GM12878 (cell line): ENCODE results near the gene EWSR1. TPM values are rescaled to one million over a fixed set of nuclear protein-coding genes. Genes with fewer than 3 reads are reported as not detected.

Experiments used
- ATAC-seq: fragments of 200-7000 bp; cut with Tn5 transposase; 3 replicates; pipeline ENCODE4 v1.9.1; 2020; ENCODE audit warnings: mild to moderate bottlenecking, moderate library complexity
- BruUV-seq: library from RNA; stranded (reverse); fragments of 400-500 nt; replicated peaks from 2 replicates; lab custom pipeline; 2021; lab: Mats Ljungman, UMichigan
- CTCF ChIA-PET: fragments of 300-600 bp; sonication (Branson Sonifier 250); formaldehyde crosslinking; extraction: SDS; loops from one replicate; lab custom pipeline; 2021; ENCODE audit warnings: inconsistent platforms; lab: Yijun Ruan, JAX
- POLR2A ChIA-PET: fragments of 350-600 bp; formaldehyde crosslinking; extraction: SDS; loops from one replicate; lab custom pipeline; 2021; ENCODE audit warnings: inconsistent platforms; lab: Charles Lee
- RAD21 ChIA-PET: fragments of 300-600 bp; sonication (Branson Sonifier 250); formaldehyde crosslinking; loops from one replicate; lab custom pipeline; 2023; ENCODE audit warnings: antibody characterized with exemption; ENCODE audit not compliant: unreplicated experiment; lab: Charles Lee
- SMC1A ChIA-PET: fragments of 300-600 bp; sonication (Branson Sonifier 250); formaldehyde crosslinking; loops from one replicate; lab custom pipeline; 2023; ENCODE audit not compliant: unreplicated experiment, uncharacterized antibody; lab: Charles Lee
- DNase-seq: peaks from one replicate; pipeline ENCODE4 v3.0.0-alpha.2; 2011; ENCODE audit warnings: low read depth, low spot score
- FAIRE-seq: peaks from 3 replicates; lab custom pipeline; 2011; peaks lifted over from hg19 to GRCh38; lab: Jason Lieb, UNC
- H2AFZ ChIP-seq: 2 replicates; pipeline ENCODE4 v1.6.0; 2011; ENCODE audit warnings: low read depth, low read length, control low read depth; ENCODE audit not compliant: control insufficient read depth
- H3K27ac ChIP-seq: 2 replicates; pipeline ENCODE4 v1.5.1; 2011; ENCODE audit warnings: control low read depth; ENCODE audit not compliant: control insufficient read depth, insufficient read depth
- H3K27me3 ChIP-seq, 2 experiments: replicated peaks in 1 of 2; 2 replicates each; pipeline versions ENCODE4 v1.6.0 to v1.6.1; 2011; ENCODE audit warnings: low read length in 1 of 2; ENCODE audit not compliant: control insufficient read depth in 2 of 2, insufficient read depth in 2 of 2
- H3K36me3 ChIP-seq, 2 experiments: 2 replicates each; pipeline ENCODE4 v1.5.1; 2011; ENCODE audit warnings: low read length in 1 of 2; ENCODE audit not compliant: control insufficient read depth in 2 of 2, insufficient read depth in 2 of 2
- H3K4me1 ChIP-seq: 2 replicates; pipeline ENCODE4 v1.6.1; 2011; ENCODE audit warnings: mild to moderate bottlenecking, low read length, moderate library complexity, mixed read lengths; ENCODE audit not compliant: control insufficient read depth, insufficient read depth
- H3K4me2 ChIP-seq: 2 replicates; pipeline ENCODE4 v1.6.0; 2011; ENCODE audit warnings: control low read depth; ENCODE audit not compliant: control insufficient read depth, insufficient read depth
- H3K4me3 ChIP-seq: fragments of 200-600 bp; sonication (generic); 2 replicates; pipeline ENCODE4 v1.5.1; 2016
- H3K79me2 ChIP-seq: 2 replicates; pipeline ENCODE4 v1.6.0; 2011; ENCODE audit warnings: low read length; ENCODE audit not compliant: control insufficient read depth, insufficient read depth
- H3K9ac ChIP-seq: 2 replicates; pipeline ENCODE4 v1.8.0; 2011; ENCODE audit warnings: low read length, control low read depth, mixed read lengths; ENCODE audit not compliant: control insufficient read depth, insufficient read depth
- H3K9me3 ChIP-seq: replicated peaks from 3 replicates; pipeline ENCODE4 v1.5.1; 2011; ENCODE audit warnings: mild to moderate bottlenecking, low read length; ENCODE audit not compliant: control insufficient read depth, insufficient read depth
- H4K20me1 ChIP-seq: 2 replicates; pipeline ENCODE4 v1.6.0; 2011; ENCODE audit not compliant: control insufficient read depth, insufficient read depth
- CEBPZ ChIP-seq: fragments of 150-350 bp; IDR thresholded peaks from 2 replicates; pipeline ENCODE4 v1.6.1; 2016; ENCODE audit warnings: low read depth, low read length
- HDAC6 ChIP-seq: fragments of 200-600 bp; sonication (generic); IDR thresholded peaks from one replicate; pipeline ENCODE4 v1.8.0; 2017; ENCODE audit warnings: antibody characterized with exemption; ENCODE audit not compliant: unreplicated experiment
- MTA2 ChIP-seq: fragments of 450-650 bp; IDR thresholded peaks from 2 replicates; pipeline ENCODE4 v1.6.1; 2016; ENCODE audit warnings: low read depth, mild to moderate bottlenecking, moderate library complexity
- SMAD5 ChIP-seq: IDR thresholded peaks from 2 replicates; pipeline ENCODE4 v1.6.1; 2016; ENCODE audit warnings: antibody characterized with exemption, low read depth
- WGBS: methylation state at CpG from one replicate; pipeline ENCODE4 v1.1.6; 2016; ENCODE audit warnings: low lambda C conversion rate; ENCODE audit not compliant: insufficient replicate concordance, insufficient coverage; ENCODE audit errors: missing lambda C conversion rate; 5-methylcytosine and 5-hydroxymethylcytosine counted together
- in situ Hi-C: fragments of 300-500 bp; cut with MboI; formaldehyde crosslinking; loops from 9 replicates; pipeline ENCODE4 v1.14.3; 2018; ENCODE audit warnings: mixed read lengths
- intact Hi-C: fragments of 100-400 bp; cut with micrococcal nuclease; formaldehyde crosslinking; loops from one replicate; pipeline ENCODE4 v1.14.2; 2022; ENCODE audit not compliant: unreplicated experiment
- polyA plus RNA-seq, 11 experiments: library from polyadenylated mRNA; depleted of rRNA in 4 of 11; unstranded in 6 of 11; stranded (reverse) in 5 of 11; fragments of >200 nt; fragmentation: Nextera tagmentation in 4 of 11; fragmentation: Illumina TruSeq in 1 of 11; extraction: Ambion mirVana in 4 of 11; extraction: Trizol in 1 of 11; gene quantifications; 1 replicate in 1 of 11; 2 replicates in 10 of 11; pipeline versions ENCODE4 v1.2.1 to v1.2.3, GENCODE V29; 2011 to 2016; ENCODE audit warnings: inconsistent platforms in 2 of 11, missing spikeins in 2 of 11, low read depth in 1 of 11
- total RNA-seq, 4 experiments: library from RNA; depleted of rRNA in 3 of 4; stranded (reverse); fragments of >200 nt in 3 of 4; fragmentation: Illumina TruSeq in 1 of 4; extraction: Trizol in 1 of 4; gene quantifications; 2 replicates each; pipeline versions ENCODE4 v1.2.1 to v1.2.3, GENCODE V29; 2013 to 2021
- TF ChIP-seq, protein P1 (sequence below): fragments of 450-650 bp; IDR thresholded peaks from 2 replicates; pipeline ENCODE4 v1.6.1; 2017; ENCODE audit warnings: mild to moderate bottlenecking, moderate library complexity
- TF ChIP-seq, protein P2 (sequence below), 3 experiments: IDR thresholded peaks in 2 of 3; conservative IDR thresholded peaks in 1 of 3; 2 replicates each; pipeline ENCODE4 v1.5.1; 2011; ENCODE audit warnings: low read depth in 3 of 3, low read length in 3 of 3, mild to moderate bottlenecking in 3 of 3, control low read depth in 2 of 3, moderate library complexity in 2 of 3, inconsistent platforms in 1 of 3, mixed read lengths in 1 of 3; ENCODE audit not compliant: control insufficient read depth in 2 of 3, insufficient read depth in 1 of 3; ENCODE audit errors: extremely low read depth in 1 of 3
- TF ChIP-seq, protein P3 (sequence below): fragments of 450-650 bp; IDR thresholded peaks from 2 replicates; pipeline ENCODE4 v1.6.1; 2016; ENCODE audit warnings: mild to moderate bottlenecking, moderate library complexity, borderline replicate concordance

The EWSR1 gene
- total and polyA plus RNA-seq, 10 of the 15 experiments (the other 5 are each of a cell fraction or from before 2014, with no cell fraction given) = 130 to 480 (median 356) TPM

GRCh38 chr22:29253561-29254285 is 14.3 kb upstream of the EWSR1 start (continued):
- TF ChIP-seq, protein P1, sequence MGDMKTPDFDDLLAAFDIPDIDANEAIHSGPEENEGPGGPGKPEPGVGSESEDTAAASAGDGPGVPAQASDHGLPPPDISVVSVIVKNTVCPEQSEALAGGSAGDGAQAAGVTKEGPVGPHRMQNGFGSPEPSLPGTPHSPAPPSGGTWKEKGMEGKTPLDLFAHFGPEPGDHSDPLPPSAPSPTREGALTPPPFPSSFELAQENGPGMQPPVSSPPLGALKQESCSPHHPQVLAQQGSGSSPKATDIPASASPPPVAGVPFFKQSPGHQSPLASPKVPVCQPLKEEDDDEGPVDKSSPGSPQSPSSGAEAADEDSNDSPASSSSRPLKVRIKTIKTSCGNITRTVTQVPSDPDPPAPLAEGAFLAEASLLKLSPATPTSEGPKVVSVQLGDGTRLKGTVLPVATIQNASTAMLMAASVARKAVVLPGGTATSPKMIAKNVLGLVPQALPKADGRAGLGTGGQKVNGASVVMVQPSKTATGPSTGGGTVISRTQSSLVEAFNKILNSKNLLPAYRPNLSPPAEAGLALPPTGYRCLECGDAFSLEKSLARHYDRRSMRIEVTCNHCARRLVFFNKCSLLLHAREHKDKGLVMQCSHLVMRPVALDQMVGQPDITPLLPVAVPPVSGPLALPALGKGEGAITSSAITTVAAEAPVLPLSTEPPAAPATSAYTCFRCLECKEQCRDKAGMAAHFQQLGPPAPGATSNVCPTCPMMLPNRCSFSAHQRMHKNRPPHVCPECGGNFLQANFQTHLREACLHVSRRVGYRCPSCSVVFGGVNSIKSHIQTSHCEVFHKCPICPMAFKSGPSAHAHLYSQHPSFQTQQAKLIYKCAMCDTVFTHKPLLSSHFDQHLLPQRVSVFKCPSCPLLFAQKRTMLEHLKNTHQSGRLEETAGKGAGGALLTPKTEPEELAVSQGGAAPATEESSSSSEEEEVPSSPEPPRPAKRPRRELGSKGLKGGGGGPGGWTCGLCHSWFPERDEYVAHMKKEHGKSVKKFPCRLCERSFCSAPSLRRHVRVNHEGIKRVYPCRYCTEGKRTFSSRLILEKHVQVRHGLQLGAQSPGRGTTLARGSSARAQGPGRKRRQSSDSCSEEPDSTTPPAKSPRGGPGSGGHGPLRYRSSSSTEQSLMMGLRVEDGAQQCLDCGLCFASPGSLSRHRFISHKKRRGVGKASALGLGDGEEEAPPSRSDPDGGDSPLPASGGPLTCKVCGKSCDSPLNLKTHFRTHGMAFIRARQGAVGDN = no peak
- TF ChIP-seq MTA2 = no peak
- TF ChIP-seq HDAC6 = no peak
- TF ChIP-seq, protein P2, sequence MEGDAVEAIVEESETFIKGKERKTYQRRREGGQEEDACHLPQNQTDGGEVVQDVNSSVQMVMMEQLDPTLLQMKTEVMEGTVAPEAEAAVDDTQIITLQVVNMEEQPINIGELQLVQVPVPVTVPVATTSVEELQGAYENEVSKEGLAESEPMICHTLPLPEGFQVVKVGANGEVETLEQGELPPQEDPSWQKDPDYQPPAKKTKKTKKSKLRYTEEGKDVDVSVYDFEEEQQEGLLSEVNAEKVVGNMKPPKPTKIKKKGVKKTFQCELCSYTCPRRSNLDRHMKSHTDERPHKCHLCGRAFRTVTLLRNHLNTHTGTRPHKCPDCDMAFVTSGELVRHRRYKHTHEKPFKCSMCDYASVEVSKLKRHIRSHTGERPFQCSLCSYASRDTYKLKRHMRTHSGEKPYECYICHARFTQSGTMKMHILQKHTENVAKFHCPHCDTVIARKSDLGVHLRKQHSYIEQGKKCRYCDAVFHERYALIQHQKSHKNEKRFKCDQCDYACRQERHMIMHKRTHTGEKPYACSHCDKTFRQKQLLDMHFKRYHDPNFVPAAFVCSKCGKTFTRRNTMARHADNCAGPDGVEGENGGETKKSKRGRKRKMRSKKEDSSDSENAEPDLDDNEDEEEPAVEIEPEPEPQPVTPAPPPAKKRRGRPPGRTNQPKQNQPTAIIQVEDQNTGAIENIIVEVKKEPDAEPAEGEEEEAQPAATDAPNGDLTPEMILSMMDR (IDR thresholded peaks at IDR 0.05 in 2 of 3, conservative IDR thresholded peaks at IDR 0.05 in 1 of 3; ENCODE audit: control insufficient read depth in 2 of 3, extremely low read depth in 1 of 3, insufficient read depth in 1 of 3, low read depth in 3 of 3, low read length in 3 of 3) = no peak
- no peak for TF ChIP-seq SMAD5

- Histone ChIP-seq H3K9me3 (no peaks in the 10 kb centered on the region), H3K4me2 (no peak overlapping the region), H3K27ac (no peak overlapping the region), H3K9ac (no peak overlapping the region), H3K27me3 (no peaks in the 10 kb centered on the region), H3K36me3 (no peaks in the 10 kb centered on the region), H4K20me1 (no peaks in the 10 kb centered on the region), H3K79me2 (no peaks in the 10 kb centered on the region), H2AFZ (no peak overlapping the region), H3K4me1 (no peaks in the 10 kb centered on the region), H3K4me3 (no peak overlapping the region)
- in situ Hi-C loops = no loop called here
- ChIA-PET SMC1A (no interaction called here), POLR2A (no interaction called here), RAD21 (no interaction called here), CTCF (interaction anchor here (1.2 to 1.5 kb wide), 2 partner anchors 9 to 653 kb away, joined by 3 to 4 read pairs; no protein-coding TSS in a partner anchor)
- DNase-seq (no peak), FAIRE-seq (no peak), ATAC-seq (no peak)
- BruUV-seq = no TSS peak
- intact Hi-C loops = no loop called here
- WGBS = 17% methylated on average over 4 of the region's 4 CpGs
- TF ChIP-seq CEBPZ = no peak
- TF ChIP-seq, protein P3, sequence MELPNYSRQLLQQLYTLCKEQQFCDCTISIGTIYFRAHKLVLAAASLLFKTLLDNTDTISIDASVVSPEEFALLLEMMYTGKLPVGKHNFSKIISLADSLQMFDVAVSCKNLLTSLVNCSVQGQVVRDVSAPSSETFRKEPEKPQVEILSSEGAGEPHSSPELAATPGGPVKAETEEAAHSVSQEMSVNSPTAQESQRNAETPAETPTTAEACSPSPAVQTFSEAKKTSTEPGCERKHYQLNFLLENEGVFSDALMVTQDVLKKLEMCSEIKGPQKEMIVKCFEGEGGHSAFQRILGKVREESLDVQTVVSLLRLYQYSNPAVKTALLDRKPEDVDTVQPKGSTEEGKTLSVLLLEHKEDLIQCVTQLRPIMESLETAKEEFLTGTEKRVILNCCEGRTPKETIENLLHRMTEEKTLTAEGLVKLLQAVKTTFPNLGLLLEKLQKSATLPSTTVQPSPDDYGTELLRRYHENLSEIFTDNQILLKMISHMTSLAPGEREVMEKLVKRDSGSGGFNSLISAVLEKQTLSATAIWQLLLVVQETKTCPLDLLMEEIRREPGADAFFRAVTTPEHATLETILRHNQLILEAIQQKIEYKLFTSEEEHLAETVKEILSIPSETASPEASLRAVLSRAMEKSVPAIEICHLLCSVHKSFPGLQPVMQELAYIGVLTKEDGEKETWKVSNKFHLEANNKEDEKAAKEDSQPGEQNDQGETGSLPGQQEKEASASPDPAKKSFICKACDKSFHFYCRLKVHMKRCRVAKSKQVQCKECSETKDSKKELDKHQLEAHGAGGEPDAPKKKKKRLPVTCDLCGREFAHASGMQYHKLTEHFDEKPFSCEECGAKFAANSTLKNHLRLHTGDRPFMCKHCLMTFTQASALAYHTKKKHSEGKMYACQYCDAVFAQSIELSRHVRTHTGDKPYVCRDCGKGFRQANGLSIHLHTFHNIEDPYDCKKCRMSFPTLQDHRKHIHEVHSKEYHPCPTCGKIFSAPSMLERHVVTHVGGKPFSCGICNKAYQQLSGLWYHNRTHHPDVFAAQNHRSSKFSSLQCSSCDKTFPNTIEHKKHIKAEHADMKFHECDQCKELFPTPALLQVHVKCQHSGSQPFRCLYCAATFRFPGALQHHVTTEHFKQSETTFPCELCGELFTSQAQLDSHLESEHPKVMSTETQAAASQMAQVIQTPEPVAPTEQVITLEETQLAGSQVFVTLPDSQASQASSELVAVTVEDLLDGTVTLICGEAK = no peak
These were observed 13.8 kb upstream of the EWSR1 start for GRCh38 chr22:29254286-29254660.
